K562 (cell line): Measurements from ENCODE around the gene SVIL. TPM values are rescaled to one million over a fixed set of nuclear protein-coding genes. Genes with fewer than 3 reads are reported as not detected.

Source experiments
- ATAC-seq: fragments of 200-7000 bp; cut with Tn5 transposase; 3 replicates; pipeline ENCODE4 v1.9.1; 2020; ENCODE audit warnings: moderate library complexity
- BruUV-seq: library from RNA; stranded (reverse); fragments of 400-500 nt; replicated peaks from 2 replicates; lab custom pipeline; 2021; lab: Mats Ljungman, UMichigan
- CTCF ChIA-PET: fragments of 300-600 bp; formaldehyde crosslinking; extraction: SDS; loops from one replicate; lab custom pipeline; 2021; ENCODE audit warnings: low intra/inter-chr PET ratio; lab: Yijun Ruan, JAX
- POLR2A ChIA-PET: fragments of 300-600, 350-650 bp; sonication (Branson Sonifier 250); formaldehyde crosslinking; extraction: SDS; loops from one replicate; lab custom pipeline; 2021; ENCODE audit warnings: antibody characterized with exemption, inconsistent platforms; lab: Yijun Ruan, JAX
- DNase-seq, 4 experiments: peaks; one replicate each; pipeline versions ENCODE4 v3.0.0 to v3.0.0-alpha.2; 2011 to 2018; ENCODE audit warnings: low spot score in 3 of 4, mixed read lengths in 3 of 4; ENCODE audit errors: extremely low read depth in 1 of 4
- FAIRE-seq: peaks from 2 replicates; lab custom pipeline; 2011; peaks lifted over from hg19 to GRCh38; lab: Jason Lieb, UNC
- H2AFZ ChIP-seq: 2 replicates; pipeline ENCODE4 v1.6.0; 2011; ENCODE audit warnings: low read depth, low read length, control low read depth, inconsistent platforms
- H3K27ac ChIP-seq: fragments of 200-600 bp; 3 replicates; pipeline ENCODE4 v1.8.0; 2011; ENCODE audit warnings: low read depth, mild to moderate bottlenecking, control low read depth, inconsistent platforms, low read length, moderate library complexity, mixed read lengths; ENCODE audit errors: extremely low read depth
- H3K27me3 ChIP-seq, 2 experiments: fragments of 300-600 bp in 1 of 2; 2 replicates in 1 of 2; 3 replicates in 1 of 2; pipeline versions ENCODE4 v1.6.0 to v1.8.0; 2011; ENCODE audit warnings: inconsistent platforms in 2 of 2, low read length in 2 of 2, mild to moderate bottlenecking in 1 of 2, mixed read lengths in 1 of 2, moderate library complexity in 1 of 2; ENCODE audit not compliant: control insufficient read depth in 2 of 2, insufficient read depth in 2 of 2
- H3K36me3 ChIP-seq: fragments of 300-600 bp; 3 replicates; pipeline ENCODE4 v1.8.0; 2011; ENCODE audit warnings: mild to moderate bottlenecking, low read length, inconsistent platforms; ENCODE audit not compliant: control insufficient read depth, insufficient read depth
- H3K4me1 ChIP-seq, 2 experiments: fragments of 200-600 bp in 1 of 2; replicated peaks in 1 of 2; 2 replicates in 1 of 2; 3 replicates in 1 of 2; pipeline versions ENCODE4 v1.5.1 to v1.8.0; 2011; ENCODE audit warnings: inconsistent platforms in 2 of 2, low read length in 2 of 2, mild to moderate bottlenecking in 1 of 2, mixed read lengths in 1 of 2, moderate library complexity in 1 of 2; ENCODE audit not compliant: control insufficient read depth in 2 of 2, insufficient read depth in 2 of 2
- H3K4me2 ChIP-seq: 2 replicates; pipeline ENCODE4 v1.6.1; 2011; ENCODE audit warnings: low read length, control low read depth, inconsistent platforms, mixed read lengths; ENCODE audit not compliant: insufficient read depth
- H3K4me3 ChIP-seq: fragments of 200-600 bp; sonication (generic), shearing (Covaris generic); 2 replicates; pipeline ENCODE4 v1.5.1; 2016; ENCODE audit warnings: control low read depth, inconsistent platforms
- H3K79me2 ChIP-seq: fragments of 200-600 bp; 3 replicates; pipeline ENCODE4 v1.8.0; 2011; ENCODE audit warnings: low read length, inconsistent platforms; ENCODE audit not compliant: control insufficient read depth, insufficient read depth
- H3K9ac ChIP-seq, 2 experiments: 2 replicates each; pipeline versions ENCODE4 v1.6.0 to v1.6.1; 2011; ENCODE audit warnings: low read depth in 2 of 2, low read length in 2 of 2, control low read depth in 1 of 2, inconsistent platforms in 1 of 2, mild to moderate bottlenecking in 1 of 2, mixed read lengths in 1 of 2; ENCODE audit not compliant: insufficient read depth in 1 of 2
- H3K9me1 ChIP-seq: one replicate; pipeline ENCODE4 v1.6.0; 2011; ENCODE audit warnings: inconsistent platforms, mild to moderate bottlenecking, low read length, moderate library complexity; ENCODE audit not compliant: control insufficient read depth, insufficient read depth
- H3K9me3 ChIP-seq: replicated peaks from 2 replicates; pipeline ENCODE4 v1.5.1; 2011; ENCODE audit warnings: low read depth, low read length, inconsistent platforms; ENCODE audit not compliant: control insufficient read depth, insufficient read depth
- H4K20me1 ChIP-seq: replicated peaks from 2 replicates; pipeline ENCODE4 v1.6.1; 2011; ENCODE audit warnings: low read length, inconsistent platforms, mixed read lengths; ENCODE audit not compliant: control insufficient read depth, insufficient read depth
- CREB3L1 ChIP-seq: fragments of 450-650 bp; IDR thresholded peaks from 2 replicates; pipeline ENCODE4 v1.6.1; 2014; ENCODE audit warnings: low read depth, mild to moderate bottlenecking, moderate library complexity, borderline replicate concordance
- E2F1 ChIP-seq: sonication (generic); formaldehyde crosslinking; IDR thresholded peaks from 2 replicates; pipeline ENCODE4 v1.8.1; 2023; ENCODE audit warnings: mild to moderate bottlenecking, missing genetic modification reagents, moderate library complexity
- FOXK2 ChIP-seq, 2 experiments: fragments of 450-650 bp; IDR thresholded peaks in 1 of 2; conservative IDR thresholded peaks in 1 of 2; 2 replicates each; pipeline ENCODE4 v1.6.1; 2016; ENCODE audit warnings: low read depth in 2 of 2, mild to moderate bottlenecking in 1 of 2
- MLLT1 ChIP-seq, 2 experiments: fragments of 450-650 bp; IDR thresholded peaks; 2 replicates each; pipeline ENCODE4 v1.6.1; 2016
- TBL1XR1 ChIP-seq, 2 experiments: IDR thresholded peaks; 2 replicates each; pipeline ENCODE4 v1.6.1; 2012; ENCODE audit warnings: improper control_type of control experiment in 2 of 2, low read length in 2 of 2, mild to moderate bottlenecking in 1 of 2
- U2AF1 ChIP-seq: fragments of 200-400 bp; formaldehyde crosslinking; optimal IDR thresholded peaks from 2 replicates; pipeline ENCODE3; 2017; ENCODE audit warnings: mild to moderate bottlenecking, low read depth, low read length, moderate library complexity
- ZNF57 ChIP-seq: fragments of 450-650 bp; formaldehyde crosslinking; IDR thresholded peaks from 2 replicates; pipeline ENCODE4 v1.4.0; 2020; ENCODE audit warnings: mild to moderate bottlenecking, moderate library complexity
- WGBS: fragments of 100-300 bp; shearing (Covaris generic); methylation state at CpG from one replicate; pipeline ENCODE4 v1.1.6; 2016; ENCODE audit warnings: low coverage, mixed read lengths; ENCODE audit not compliant: insufficient coverage; ENCODE audit errors: missing lambda C conversion rate; 5-methylcytosine and 5-hydroxymethylcytosine counted together
- in situ Hi-C: fragments of 300-500 bp; cut with MboI; formaldehyde crosslinking; loops from 4 replicates; pipeline ENCODE4 v1.15.0; 2018; ENCODE audit warnings: inconsistent platforms, mixed read lengths
- intact Hi-C: fragments of 100-400 bp; cut with micrococcal nuclease; formaldehyde crosslinking; loops from 2 replicates; pipeline ENCODE4 v1.14.2; 2022
- polyA plus RNA-seq, 8 experiments: library from polyadenylated mRNA; depleted of rRNA in 4 of 8; stranded (reverse) in 5 of 8; unstranded in 3 of 8; fragments of >200 nt; fragmentation: Nextera tagmentation in 2 of 8; fragmentation: Illumina TruSeq in 1 of 8; extraction: Ambion mirVana in 2 of 8; extraction: Trizol in 1 of 8; gene quantifications; 2 replicates each; pipeline versions ENCODE4 v1.2.1 to v1.2.3, GENCODE V29; 2011 to 2014; ENCODE audit warnings: inconsistent platforms in 1 of 8, missing spikeins in 1 of 8
- total RNA-seq, 7 experiments: library from RNA; depleted of rRNA in 6 of 7; stranded (reverse); fragments of >200 nt in 6 of 7; fragmentation: Illumina TruSeq in 2 of 7; extraction: Trizol in 2 of 7; gene quantifications; 2 replicates each; pipeline versions ENCODE4 v1.2.1 to v1.2.3, GENCODE V29; 2011 to 2021; ENCODE audit warnings: low replicate concordance in 1 of 7
- TF ChIP-seq, protein P1 (sequence below): fragments of 450-650 bp; IDR thresholded peaks from 2 replicates; pipeline ENCODE4 v1.6.1; 2016; ENCODE audit warnings: mild to moderate bottlenecking

SVIL gene
- total and polyA plus RNA-seq, 9 of the 15 experiments (the other 6 are each of a cell fraction or from before 2014, with no cell fraction given), result under 0.01 to 0.18 (median 0.05) TPM; not detected in 3

GRCh38 chr10:29630205-29631048 is 4.3 kb downstream of the SVIL start:
- ATAC-seq (no peak), FAIRE-seq (no peak), DNase-seq (no peak)
- BruUV-seq, result no TSS peak
- Histone ChIP-seq H3K4me1 (no peaks in the 10 kb centered on the region), H3K27me3 (peaks cover 3 to 14% of the 10 kb centered on the region in 2 experiments; a peak in 3 of 5 replicates), H3K36me3 (no peaks in the 10 kb centered on the region), H3K4me2 (no peak overlapping the region), H3K9me1 (no peaks in the 10 kb centered on the region), H4K20me1 (no peaks in the 10 kb centered on the region), H3K9me3 (no peaks in the 10 kb centered on the region), H3K27ac (no peak overlapping the region), H3K79me2 (no peaks in the 10 kb centered on the region), H3K4me3 (no peak overlapping the region), H2AFZ (no peak overlapping the region), H3K9ac (no peak overlapping the region)
- TF ChIP-seq MLLT1 (IDR thresholded peaks at IDR 0.05), result no peak
- no peak for TF ChIP-seq E2F1 (CRISPR knock-in tag)
- TF ChIP-seq U2AF1, result no peak
- no peak for TF ChIP-seq CREB3L1
- TF ChIP-seq, protein P1, sequence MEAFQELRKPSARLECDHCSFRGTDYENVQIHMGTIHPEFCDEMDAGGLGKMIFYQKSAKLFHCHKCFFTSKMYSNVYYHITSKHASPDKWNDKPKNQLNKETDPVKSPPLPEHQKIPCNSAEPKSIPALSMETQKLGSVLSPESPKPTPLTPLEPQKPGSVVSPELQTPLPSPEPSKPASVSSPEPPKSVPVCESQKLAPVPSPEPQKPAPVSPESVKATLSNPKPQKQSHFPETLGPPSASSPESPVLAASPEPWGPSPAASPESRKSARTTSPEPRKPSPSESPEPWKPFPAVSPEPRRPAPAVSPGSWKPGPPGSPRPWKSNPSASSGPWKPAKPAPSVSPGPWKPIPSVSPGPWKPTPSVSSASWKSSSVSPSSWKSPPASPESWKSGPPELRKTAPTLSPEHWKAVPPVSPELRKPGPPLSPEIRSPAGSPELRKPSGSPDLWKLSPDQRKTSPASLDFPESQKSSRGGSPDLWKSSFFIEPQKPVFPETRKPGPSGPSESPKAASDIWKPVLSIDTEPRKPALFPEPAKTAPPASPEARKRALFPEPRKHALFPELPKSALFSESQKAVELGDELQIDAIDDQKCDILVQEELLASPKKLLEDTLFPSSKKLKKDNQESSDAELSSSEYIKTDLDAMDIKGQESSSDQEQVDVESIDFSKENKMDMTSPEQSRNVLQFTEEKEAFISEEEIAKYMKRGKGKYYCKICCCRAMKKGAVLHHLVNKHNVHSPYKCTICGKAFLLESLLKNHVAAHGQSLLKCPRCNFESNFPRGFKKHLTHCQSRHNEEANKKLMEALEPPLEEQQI, result no peak
- no peak for TF ChIP-seq FOXK2 (conservative IDR thresholded peaks at IDR 0.05 in 1 of 2, IDR thresholded peaks at IDR 0.05 in 1 of 2; ENCODE audit: low read depth in 2 of 2)
- no peak for TF ChIP-seq ZNF57 (CRISPR knock-in tag)
- no peak for TF ChIP-seq TBL1XR1 (IDR thresholded peaks at IDR 0.05; ENCODE audit: low read length in 2 of 2)
- 1% methylated on average over 11 of the region's 11 CpGs for WGBS
- intact Hi-C loops, result no loop called here
- ChIA-PET CTCF (no interaction called here), POLR2A (no interaction called here)
- in situ Hi-C loops, result no loop called here
